ENCODE data around the gene AKAP6.
"Not testable (repeated sequence)": the region's sequence is repeated elsewhere in the genome, so short reads cannot be mapped to it uniquely, and the experiment has no call there.

The AKAP6 gene

DNA sequence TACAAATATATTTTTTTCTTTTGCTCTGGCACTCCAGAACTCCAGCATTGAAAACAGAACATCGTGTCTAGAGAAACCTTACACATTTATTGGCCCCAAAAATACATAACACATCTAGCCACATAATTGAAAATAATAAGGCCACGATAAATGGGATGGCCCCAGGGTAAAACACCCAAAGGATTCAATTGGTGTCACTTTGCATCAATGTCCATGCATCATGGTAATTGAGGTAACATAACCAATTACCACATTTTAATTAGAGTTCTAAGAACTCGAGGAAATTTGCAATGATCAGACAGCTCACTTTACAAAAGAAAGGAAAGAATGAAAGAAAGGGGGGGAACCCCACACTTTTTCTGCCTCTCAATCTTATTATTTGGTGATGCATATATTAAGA, 457.8 kb downstream of the AKAP6 start:
- TF ChIP-seq, protein P1, sequence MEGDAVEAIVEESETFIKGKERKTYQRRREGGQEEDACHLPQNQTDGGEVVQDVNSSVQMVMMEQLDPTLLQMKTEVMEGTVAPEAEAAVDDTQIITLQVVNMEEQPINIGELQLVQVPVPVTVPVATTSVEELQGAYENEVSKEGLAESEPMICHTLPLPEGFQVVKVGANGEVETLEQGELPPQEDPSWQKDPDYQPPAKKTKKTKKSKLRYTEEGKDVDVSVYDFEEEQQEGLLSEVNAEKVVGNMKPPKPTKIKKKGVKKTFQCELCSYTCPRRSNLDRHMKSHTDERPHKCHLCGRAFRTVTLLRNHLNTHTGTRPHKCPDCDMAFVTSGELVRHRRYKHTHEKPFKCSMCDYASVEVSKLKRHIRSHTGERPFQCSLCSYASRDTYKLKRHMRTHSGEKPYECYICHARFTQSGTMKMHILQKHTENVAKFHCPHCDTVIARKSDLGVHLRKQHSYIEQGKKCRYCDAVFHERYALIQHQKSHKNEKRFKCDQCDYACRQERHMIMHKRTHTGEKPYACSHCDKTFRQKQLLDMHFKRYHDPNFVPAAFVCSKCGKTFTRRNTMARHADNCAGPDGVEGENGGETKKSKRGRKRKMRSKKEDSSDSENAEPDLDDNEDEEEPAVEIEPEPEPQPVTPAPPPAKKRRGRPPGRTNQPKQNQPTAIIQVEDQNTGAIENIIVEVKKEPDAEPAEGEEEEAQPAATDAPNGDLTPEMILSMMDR (IDR thresholded peaks at IDR 0.05; ENCODE audit: borderline replicate concordance, control extremely low read depth, extremely low read depth, insufficient read depth, missing control alignments) = no peak
- in situ Hi-C loops (cut with MboI; ENCODE audit: low sequenced_read_pairs, unreplicated experiment) = no loop called here
- DNase-seq (ENCODE audit: low spot score) = no peak

DNA sequence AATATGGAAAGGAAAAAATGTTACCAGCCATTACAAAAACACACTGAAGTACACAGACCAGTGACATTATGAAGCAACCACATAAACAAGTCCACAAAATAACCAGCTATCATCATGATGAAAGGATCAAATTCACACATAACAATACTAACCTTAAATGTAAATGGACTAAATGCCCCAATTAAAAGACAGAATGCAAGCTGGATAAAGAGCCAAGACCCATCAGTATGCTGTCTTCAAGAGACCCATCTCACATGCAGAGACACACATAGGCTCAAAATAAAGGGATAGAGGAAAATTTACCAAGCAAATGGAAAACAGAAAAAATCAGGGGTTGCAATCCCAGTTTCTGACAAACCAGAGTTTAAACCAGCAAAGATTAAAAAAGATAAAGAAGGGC, 463.9 kb downstream of the AKAP6 start:
- DNase-seq (ENCODE audit: low spot score); in situ Hi-C loops (cut with MboI; ENCODE audit: low sequenced_read_pairs, unreplicated experiment): not testable (repeated sequence)

DNA sequence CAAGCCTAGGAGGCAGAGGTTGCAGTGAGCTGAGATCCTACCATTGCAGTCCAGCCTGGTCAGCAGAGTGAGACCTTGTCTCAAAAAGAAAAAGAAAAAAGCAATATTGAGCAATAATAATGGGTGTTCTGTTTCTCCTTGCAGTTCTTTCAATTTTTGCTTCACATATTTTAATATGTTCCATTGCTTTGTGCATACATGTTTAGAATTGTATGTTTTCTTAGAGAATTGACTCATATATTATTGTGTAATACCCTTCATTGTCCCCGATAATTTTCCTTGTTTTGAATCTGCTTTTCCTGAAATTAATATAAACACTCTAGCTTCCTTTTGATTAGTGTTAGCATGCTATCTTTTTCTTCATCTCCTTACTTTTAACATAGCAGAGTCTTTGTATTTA, 471.2 kb downstream of the AKAP6 start:
- TF ChIP-seq, protein P1 (IDR thresholded peaks at IDR 0.05; ENCODE audit: borderline replicate concordance, control extremely low read depth, extremely low read depth, insufficient read depth, missing control alignments) = no peak
- in situ Hi-C loops (cut with MboI; ENCODE audit: low sequenced_read_pairs, unreplicated experiment) = no loop called here
- DNase-seq (ENCODE audit: low spot score) = no peak

DNA sequence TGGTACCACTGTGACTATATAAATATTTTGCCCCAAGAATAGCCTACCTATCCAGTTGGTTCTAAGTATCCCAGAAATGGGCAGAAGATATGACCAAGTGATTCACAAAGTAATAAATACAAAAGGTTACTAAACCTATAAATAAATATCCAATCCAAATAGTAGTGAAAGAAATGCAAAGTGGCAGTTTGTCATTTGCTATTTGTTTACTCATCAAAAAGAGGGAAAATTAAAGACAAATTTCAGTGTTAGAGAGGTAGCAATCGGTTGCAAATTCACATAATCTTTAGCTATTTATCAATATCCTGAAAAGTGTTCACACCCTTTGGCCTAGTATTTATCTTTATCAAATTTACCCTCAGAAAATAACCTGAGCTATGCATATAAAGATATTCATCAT, 473.2 kb downstream of the AKAP6 start:
- in situ Hi-C loops (cut with MboI; ENCODE audit: low sequenced_read_pairs, unreplicated experiment) = no loop called here
- DNase-seq (ENCODE audit: low spot score) = no peak
- TF ChIP-seq, protein P1 (IDR thresholded peaks at IDR 0.05; ENCODE audit: borderline replicate concordance, control extremely low read depth, extremely low read depth, insufficient read depth, missing control alignments) = no peak

DNA sequence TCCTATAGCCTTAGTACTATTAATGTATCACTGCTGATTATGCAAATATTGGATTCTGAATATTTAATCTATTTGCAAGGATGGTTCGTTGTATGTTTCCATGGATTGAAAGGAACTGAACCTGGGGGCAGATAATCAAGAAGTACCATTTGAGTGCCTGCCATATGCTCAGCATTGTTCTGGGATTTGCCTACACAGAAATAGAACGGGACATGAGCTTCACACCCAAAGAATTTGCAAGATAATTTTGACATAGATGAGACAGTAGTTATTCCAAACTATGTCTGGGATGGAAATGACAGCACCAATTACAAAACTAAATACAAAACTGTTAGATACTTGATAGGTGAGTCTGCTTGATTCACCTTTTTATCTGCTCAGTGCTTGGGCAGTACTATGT, 476.9 kb downstream of the AKAP6 start:
- in situ Hi-C loops (cut with MboI; ENCODE audit: low sequenced_read_pairs, unreplicated experiment) = no loop called here
- TF ChIP-seq, protein P1 (IDR thresholded peaks at IDR 0.05; ENCODE audit: borderline replicate concordance, control extremely low read depth, extremely low read depth, insufficient read depth, missing control alignments) = no peak
- DNase-seq (ENCODE audit: low spot score) = no peak

DNA sequence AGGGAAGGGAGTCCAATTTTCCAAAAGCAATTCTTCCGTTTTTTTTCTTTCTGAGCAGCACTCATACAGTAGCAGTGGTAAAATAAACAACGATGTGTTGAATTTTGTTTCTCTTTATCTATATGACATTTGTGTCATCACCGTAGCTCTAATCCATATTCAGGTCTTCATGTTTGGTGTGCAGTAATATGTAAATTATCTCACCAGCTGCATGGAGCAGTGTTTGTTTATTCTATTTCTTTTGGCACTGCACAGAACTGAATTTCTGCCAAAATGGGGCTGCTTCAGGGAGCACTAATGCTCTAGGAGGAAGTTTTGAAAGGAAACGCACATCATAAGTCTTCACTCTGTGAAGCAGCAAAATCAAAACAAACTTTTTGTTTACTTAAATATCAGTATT, 479.5 kb downstream of the AKAP6 start:
- TF ChIP-seq, protein P1 (IDR thresholded peaks at IDR 0.05; ENCODE audit: borderline replicate concordance, control extremely low read depth, extremely low read depth, insufficient read depth, missing control alignments) = no peak
- no peak for DNase-seq (ENCODE audit: low spot score)
- in situ Hi-C loops (cut with MboI; ENCODE audit: low sequenced_read_pairs, unreplicated experiment) = no loop called here

DNA sequence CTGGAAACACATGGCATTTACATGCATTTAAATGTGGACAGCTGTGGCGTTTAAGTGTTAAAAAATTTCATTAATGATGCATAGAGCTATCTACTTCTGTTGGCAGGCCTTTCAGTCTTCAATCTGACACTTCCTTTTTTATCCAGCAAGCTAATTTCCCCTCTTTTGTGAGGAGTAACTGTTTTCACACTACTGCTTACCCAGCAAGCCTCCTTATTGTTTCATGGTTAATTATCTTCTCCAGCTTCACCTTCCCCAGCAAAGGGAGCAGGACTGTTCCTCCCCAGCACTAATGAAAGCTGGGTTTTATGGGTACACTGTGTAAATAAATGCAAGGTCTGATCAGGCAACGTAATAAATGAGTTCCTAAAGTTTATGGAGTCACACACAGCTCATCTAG, 480.2 kb downstream of the AKAP6 start:
- TF ChIP-seq, protein P1 (IDR thresholded peaks at IDR 0.05; ENCODE audit: borderline replicate concordance, control extremely low read depth, extremely low read depth, insufficient read depth, missing control alignments) = no peak
- in situ Hi-C loops (cut with MboI; ENCODE audit: low sequenced_read_pairs, unreplicated experiment) = no loop called here
- no peak for DNase-seq (ENCODE audit: low spot score)

Measured in GM13976 (cell line).